PC-3 (cell line): ENCODE data around the gene CDH13. TPM values are rescaled to one million over a fixed set of nuclear protein-coding genes. Genes with fewer than 3 reads are reported as not detected.
A peak's percentile ranks its signal among the peaks of the same experiment; 100 is the strongest.

Experiments used
- ATAC-seq: fragments of 200-7000 bp; cut with Tn5 transposase; 2 replicates; pipeline ENCODE4 v1.9.1; 2020; ENCODE audit warnings: mild to moderate bottlenecking, moderate library complexity
- BruUV-seq: library from RNA; stranded (reverse); fragments of 400-500 nt; replicated peaks from 2 replicates; lab custom pipeline; 2021; lab: Mats Ljungman, UMichigan
- CTCF ChIA-PET: fragments of 300-600 bp; sonication (Branson Sonifier 250); formaldehyde crosslinking; loops from one replicate; lab custom pipeline; 2022; ENCODE audit warnings: antibody characterized with exemption; lab: Charles Lee
- POLR2A ChIA-PET: fragments of 300-600 bp; sonication (Branson Sonifier 250); formaldehyde crosslinking; loops from one replicate; lab custom pipeline; 2022; ENCODE audit warnings: antibody characterized with exemption; ENCODE audit not compliant: unreplicated experiment; lab: Charles Lee
- DNase-seq: peaks from one replicate; pipeline ENCODE4 v3.0.0-alpha.2; 2015
- H2AFZ ChIP-seq: fragments of 300-600 bp; sonication (generic); 2 replicates; pipeline ENCODE4 v1.6.0; 2016; ENCODE audit warnings: antibody characterized with exemption, low read length
- H3F3A ChIP-seq: fragments of 300-600 bp; sonication (generic); one replicate; pipeline ENCODE4 v1.6.0; 2017; ENCODE audit warnings: antibody characterized with exemption, low read length, control low read depth, mild to moderate bottlenecking; ENCODE audit not compliant: unreplicated experiment
- H3K27ac ChIP-seq: fragments of 300-600 bp; sonication (generic); 2 replicates; pipeline ENCODE4 v1.5.1; 2016; ENCODE audit warnings: mild to moderate bottlenecking, low read length
- H3K27me3 ChIP-seq: fragments of 300-600 bp; sonication (generic); 2 replicates; pipeline ENCODE4 v1.6.1; 2016; ENCODE audit warnings: low read length, mixed read lengths
- H3K36me3 ChIP-seq: fragments of 300-600 bp; sonication (generic); 2 replicates; pipeline ENCODE4 v1.6.1; 2016; ENCODE audit warnings: low read depth, mixed run types, low read length, mixed read lengths
- H3K4me1 ChIP-seq: fragments of 300-600 bp; sonication (generic); 2 replicates; pipeline ENCODE4 v1.5.1; 2016; ENCODE audit warnings: low read length; ENCODE audit not compliant: insufficient read depth
- H3K4me2 ChIP-seq: fragments of 300-600 bp; sonication (generic); 2 replicates; pipeline ENCODE4 v1.6.0; 2016; ENCODE audit warnings: low read length
- H3K4me3 ChIP-seq: fragments of 300-600 bp; sonication (generic); 2 replicates; pipeline ENCODE4 v1.5.1; 2016; ENCODE audit warnings: mild to moderate bottlenecking, low read length, mixed read lengths
- H3K79me2 ChIP-seq: fragments of 300-600 bp; sonication (generic); 2 replicates; pipeline ENCODE4 v1.6.1; 2017; ENCODE audit warnings: low read length, mixed read lengths
- H3K9ac ChIP-seq: fragments of 300-600 bp; sonication (generic); 2 replicates; pipeline ENCODE4 v1.6.0; 2016; ENCODE audit warnings: mild to moderate bottlenecking, low read length
- H3K9me2 ChIP-seq: fragments of 300-600 bp; sonication (generic); replicated peaks from 2 replicates; pipeline ENCODE4 v1.6.1; 2016; ENCODE audit warnings: mixed run types, low read length, mixed read lengths
- H3K9me3 ChIP-seq: fragments of 300-600 bp; sonication (generic); 2 replicates; pipeline ENCODE4 v1.6.1; 2016; ENCODE audit warnings: low read length, mixed read lengths
- H4K20me1 ChIP-seq: fragments of 300-600 bp; sonication (generic); 2 replicates; pipeline ENCODE4 v1.6.1; 2016; ENCODE audit warnings: low read length, mixed read lengths
- CTCF ChIP-seq: fragments of 300-600 bp; sonication (generic); conservative IDR thresholded peaks from 2 replicates; pipeline ENCODE4 v1.5.1; 2017; ENCODE audit warnings: antibody characterized with exemption, low read depth, mild to moderate bottlenecking, low read length
- EZH2 ChIP-seq: fragments of 300-600 bp; sonication (generic); IDR thresholded peaks from one replicate; pipeline ENCODE4 v1.6.1; 2017; ENCODE audit warnings: antibody characterized with exemption, mild to moderate bottlenecking, low read length; ENCODE audit not compliant: unreplicated experiment
- EZH2phosphoT487 ChIP-seq: fragments of 300-600 bp; sonication (generic); IDR thresholded peaks from 2 replicates; pipeline ENCODE4 v1.6.1; 2018; ENCODE audit warnings: mild to moderate bottlenecking, antibody characterized with exemption, low read length, borderline replicate concordance
- intact Hi-C: fragments of 100-400 bp; cut with micrococcal nuclease; formaldehyde crosslinking; loops from 2 replicates; pipeline ENCODE4 v1.9.0; 2023
- total RNA-seq: library from RNA; depleted of rRNA; stranded (reverse); fragments of >200 nt; gene quantifications from 2 replicates; pipeline ENCODE4 v1.2.3, GENCODE V29; 2014

The CDH13 gene
- total RNA-seq, 1 experiment from 2014 or later, result 0.36 TPM

GRCh38 chr16:82699711-82700495 lies 73.1 kb downstream of the CDH13 start:
- peaks cover 16% of the 10 kb centered on the region for H3K4me1 ChIP-seq
- no peak for TF ChIP-seq CTCF
- no peak for TF ChIP-seq EZH2
- DNase-seq (peak; percentile 57), ATAC-seq (no peak)
- H3F3A ChIP-seq, result no peaks in the 10 kb centered on the region
- H2AFZ ChIP-seq, result no peak overlapping the region
- no peaks in the 10 kb centered on the region for H3K9me3 ChIP-seq
- H4K20me1 ChIP-seq, result no peaks in the 10 kb centered on the region
- no peak overlapping the region for H3K27ac ChIP-seq
- H3K9ac ChIP-seq, result no peak overlapping the region
- no peaks in the 10 kb centered on the region for H3K79me2 ChIP-seq
- no peaks in the 10 kb centered on the region for H3K36me3 ChIP-seq
- ChIA-PET CTCF (no interaction called here), POLR2A (no interaction called here)
- no peak overlapping the region for H3K4me2 ChIP-seq
- H3K27me3 ChIP-seq, result no peaks in the 10 kb centered on the region
- intact Hi-C loops, result no loop called here
- H3K4me3 ChIP-seq, result no peak overlapping the region
- no TSS peak for BruUV-seq
- no peaks in the 10 kb centered on the region for H3K9me2 ChIP-seq

- Histone ChIP-seq H3K9ac (no peak overlapping the region), H3K27ac (no peak overlapping the region), H3K79me2 (no peaks in the 10 kb centered on the region), H3K9me2 (no peaks in the 10 kb centered on the region), H3K4me1 (peaks cover 14% of the 10 kb centered on the region; the same call in 1 of the 2 replicates), H2AFZ (no peak overlapping the region), H3K4me3 (no peak overlapping the region), H3F3A (no peaks in the 10 kb centered on the region), H3K27me3 (no peaks in the 10 kb centered on the region), H3K4me2 (no peak overlapping the region), H4K20me1 (no peaks in the 10 kb centered on the region), H3K36me3 (no peaks in the 10 kb centered on the region), H3K9me3 (no peaks in the 10 kb centered on the region)
- BruUV-seq, result no TSS peak
- ChIA-PET POLR2A (no interaction called here), CTCF (no interaction called here)
- ATAC-seq, result no peak
- DNase-seq, result no peak
- intact Hi-C loops, result no loop called here
- TF ChIP-seq EZH2phosphoT487 (no peak), CTCF (no peak), EZH2 (no peak)
Measured at GRCh38 chr16:82700541-82701235, 73.9 kb downstream of the CDH13 start.

GRCh38 chr16:82701442-82701955 lies 74.7 kb downstream of the CDH13 start:
- no peak for TF ChIP-seq CTCF
- no peak for TF ChIP-seq EZH2phosphoT487
- TF ChIP-seq EZH2, result no peak
- CTCF ChIA-PET, result no interaction called here
- POLR2A ChIA-PET, result no interaction called here

More at GRCh38 chr16:82701442-82701955, 74.7 kb downstream of the CDH13 start:
- H3K9ac ChIP-seq, result no peak overlapping the region
- no peaks in the 10 kb centered on the region for H4K20me1 ChIP-seq
- DNase-seq, result no peak
- H2AFZ ChIP-seq, result no peak overlapping the region
- H3K4me2 ChIP-seq, result no peak overlapping the region
- peaks cover 14% of the 10 kb centered on the region; the same call in 1 of the 2 replicates for H3K4me1 ChIP-seq
- ATAC-seq, result no peak
- H3K27me3 ChIP-seq, result no peaks in the 10 kb centered on the region
- intact Hi-C loops, result no loop called here
- H3K9me2 ChIP-seq, result no peaks in the 10 kb centered on the region
- H3K79me2 ChIP-seq, result no peaks in the 10 kb centered on the region
- no peak overlapping the region for H3K4me3 ChIP-seq
- no peaks in the 10 kb centered on the region for H3F3A ChIP-seq
- no TSS peak for BruUV-seq
- no peaks in the 10 kb centered on the region for H3K9me3 ChIP-seq
- H3K36me3 ChIP-seq, result no peaks in the 10 kb centered on the region
- H3K27ac ChIP-seq, result no peak overlapping the region
